DMS79 (cell line): ENCODE measurements around the gene AHNAK2.
A peak's percentile ranks its signal among the peaks of the same experiment; 100 is the strongest.

Source experiments
- DNase-seq: peaks from one replicate; lab custom pipeline; 2025; lab: John Stamatoyannopoulos, UW

The AHNAK2 gene

GRCh38 chr14:105012171-105012985, 34.2 kb upstream of the AHNAK2 start:
- DNase-seq, result no peak

GRCh38 chr14:105011312-105011990, 33.3 kb upstream of the AHNAK2 start:
- no peak for DNase-seq

- no peak for DNase-seq
Observed at GRCh38 chr14:105010891-105011291, 32.7 kb upstream of the AHNAK2 start.

- no peak for DNase-seq
Observed at GRCh38 chr14:105010106-105010505, 31.9 kb upstream of the AHNAK2 start.

GRCh38 chr14:105007593-105008264, 29.6 kb upstream of the AHNAK2 start:
- DNase-seq, result no peak

GRCh38 chr14:105006831-105007592, 28.8 kb upstream of the AHNAK2 start:
- DNase-seq, result no peak

GRCh38 chr14:105005929-105006830, 28.0 kb upstream of the AHNAK2 start:
- DNase-seq, result no peak

- DNase-seq, result no peak
Observed at GRCh38 chr14:105005329-105005928, 27.3 kb upstream of the AHNAK2 start.

- DNase-seq, result no peak
Observed at GRCh38 chr14:104999361-104999760, 21.2 kb upstream of the AHNAK2 start.

- DNase-seq, result peak; percentile 91
Observed at GRCh38 chr14:104998801-104999200, 20.6 kb upstream of the AHNAK2 start.

GRCh38 chr14:104996483-104996882, 18.3 kb upstream of the AHNAK2 start:
- DNase-seq, result no peak

GRCh38 chr14:104996032-104996431, 17.9 kb upstream of the AHNAK2 start:
- no peak for DNase-seq

GRCh38 chr14:104994978-104995377, 16.8 kb upstream of the AHNAK2 start:
- no peak for DNase-seq

GRCh38 chr14:104993808-104994591, 15.8 kb upstream of the AHNAK2 start:
- no peak for DNase-seq

- no peak for DNase-seq
Observed at GRCh38 chr14:104993306-104993705, 15.1 kb upstream of the AHNAK2 start.

- DNase-seq, result no peak
Observed at GRCh38 chr14:104992501-104992900, 14.3 kb upstream of the AHNAK2 start.

- DNase-seq, result no peak
Observed at GRCh38 chr14:104991896-104992230, 13.7 kb upstream of the AHNAK2 start.

GRCh38 chr14:104989951-104990303, 11.8 kb upstream of the AHNAK2 start:
- no peak for DNase-seq

GRCh38 chr14:104989236-104989950, 11.2 kb upstream of the AHNAK2 start:
- DNase-seq, result no peak
